GM10266 (cell line): Measurements from ENCODE around the gene TMEM123.

Source experiments
- DNase-seq: peaks from one replicate; pipeline ENCODE4 v3.0.0; 2012; ENCODE audit errors: extremely low spot score
- CTCF ChIP-seq: IDR thresholded peaks from 2 replicates; pipeline ENCODE4 v1.5.1; 2012; ENCODE audit warnings: mild to moderate bottlenecking, low read depth; ENCODE audit not compliant: control insufficient read depth, insufficient read depth; ENCODE audit errors: missing control alignments

TMEM123 gene

DNA sequence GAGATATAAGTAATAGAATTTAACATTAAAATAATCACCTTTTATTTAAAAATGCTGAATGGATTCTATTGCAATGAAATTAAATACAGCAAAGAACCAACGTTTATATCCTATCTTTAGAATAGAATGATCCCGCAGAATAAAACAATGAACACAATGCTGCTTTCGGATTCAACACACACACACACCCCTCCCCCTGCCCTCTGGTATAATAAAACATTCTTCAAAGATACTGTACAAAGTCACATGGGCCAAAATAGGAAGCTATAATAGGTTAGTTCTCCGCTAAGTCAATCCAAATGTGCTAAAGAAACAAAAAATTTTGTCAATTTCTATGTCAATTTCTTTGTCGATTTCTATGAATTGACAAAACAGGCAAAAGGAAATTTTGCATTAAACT, 47.1 kb downstream of the TMEM123 start:
- TF ChIP-seq CTCF: no peak
- no peak for DNase-seq

DNA sequence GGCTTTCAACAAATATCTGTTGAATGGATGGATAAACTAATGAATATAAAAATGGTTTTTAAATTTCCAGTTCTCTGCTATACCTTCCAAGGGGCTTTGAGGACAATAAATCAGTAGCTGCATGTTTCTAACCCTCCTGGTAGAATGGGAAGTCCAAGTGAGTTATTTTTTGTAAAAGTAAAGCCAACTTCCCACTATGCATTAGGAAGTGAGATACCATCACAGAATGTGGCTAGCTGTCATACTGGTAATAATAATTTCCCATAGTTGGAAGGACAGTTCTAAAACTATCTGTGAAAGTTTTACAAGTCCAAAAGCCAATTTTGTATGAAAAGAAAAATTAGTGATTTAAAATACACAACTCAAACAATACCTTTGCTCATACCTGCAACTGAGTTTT, 50.0 kb downstream of the TMEM123 start:
- no peak for DNase-seq
- no peak for TF ChIP-seq CTCF

- no peak for TF ChIP-seq CTCF
Observed at GRCh38 chr11:102401905-102402304, 50.7 kb downstream of the TMEM123 start.

GRCh38 chr11:102400603-102401002, 52.0 kb downstream of the TMEM123 start:
- no peak for TF ChIP-seq CTCF
- no peak for DNase-seq

More at GRCh38 chr11:102401905-102402304, 50.7 kb downstream of the TMEM123 start:
- DNase-seq: no peak

- no peak for TF ChIP-seq CTCF
Observed at GRCh38 chr11:102399189-102399588, 53.4 kb downstream of the TMEM123 start.

DNA sequence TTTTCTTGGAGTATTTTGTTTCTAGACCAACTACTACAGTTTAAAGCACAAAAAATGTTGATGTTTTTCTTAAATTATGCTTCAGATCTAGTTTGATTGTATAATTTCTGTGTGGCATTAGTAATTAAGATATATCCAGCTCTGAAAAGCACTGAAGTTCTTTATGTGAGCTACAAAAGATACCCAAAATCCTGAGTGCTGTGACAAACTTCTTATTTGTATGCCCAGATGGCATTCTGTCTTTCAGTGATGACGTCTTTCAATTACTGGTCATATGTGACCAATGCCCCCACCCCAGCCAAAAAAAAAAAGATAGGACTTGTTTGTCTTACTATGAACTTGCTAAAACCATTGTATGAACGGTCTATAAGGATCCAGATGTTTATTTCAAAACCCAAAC, 54.3 kb downstream of the TMEM123 start:
- TF ChIP-seq CTCF: no peak
- DNase-seq: no peak

More at GRCh38 chr11:102399189-102399588, 53.4 kb downstream of the TMEM123 start:
- DNase-seq: no peak

- DNase-seq: no peak
- TF ChIP-seq CTCF: no peak
Observed at GRCh38 chr11:102396708-102397563, 55.6 kb downstream of the TMEM123 start.
